NCI-H524 (cell line): ENCODE data around the gene ROGDI.
A peak's percentile ranks its signal among the peaks of the same experiment; 100 is the strongest.
"Not testable (repeated sequence)": the region's sequence is repeated elsewhere in the genome, so short reads cannot be mapped to it uniquely, and the experiment has no call there.

ENCODE experiments used
- DNase-seq, 2 experiments: peaks; one replicate each; lab custom pipeline; 2025; lab: John Stamatoyannopoulos, UW

Gene ROGDI

DNA sequence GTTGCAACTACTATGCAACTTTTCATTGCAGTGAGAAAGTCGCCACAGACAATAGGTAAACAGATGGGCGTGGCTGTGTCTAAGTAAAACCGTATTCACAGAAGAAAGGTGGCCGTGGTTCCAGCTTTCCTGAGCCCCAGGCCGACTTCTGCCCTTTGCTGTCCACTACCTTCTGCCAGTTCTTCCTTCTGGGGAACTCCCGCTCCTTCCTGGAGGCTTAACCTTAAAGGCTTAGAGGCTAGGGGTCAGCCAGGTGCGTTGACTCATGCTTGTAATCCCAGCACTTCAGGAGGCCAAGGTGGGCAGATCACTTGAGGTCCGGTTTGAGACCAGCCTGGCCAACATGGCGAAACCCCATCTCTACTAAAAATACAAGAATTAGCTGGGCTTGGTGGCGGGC, 12.2 kb downstream of the ROGDI start:
- no peak for DNase-seq

DNA sequence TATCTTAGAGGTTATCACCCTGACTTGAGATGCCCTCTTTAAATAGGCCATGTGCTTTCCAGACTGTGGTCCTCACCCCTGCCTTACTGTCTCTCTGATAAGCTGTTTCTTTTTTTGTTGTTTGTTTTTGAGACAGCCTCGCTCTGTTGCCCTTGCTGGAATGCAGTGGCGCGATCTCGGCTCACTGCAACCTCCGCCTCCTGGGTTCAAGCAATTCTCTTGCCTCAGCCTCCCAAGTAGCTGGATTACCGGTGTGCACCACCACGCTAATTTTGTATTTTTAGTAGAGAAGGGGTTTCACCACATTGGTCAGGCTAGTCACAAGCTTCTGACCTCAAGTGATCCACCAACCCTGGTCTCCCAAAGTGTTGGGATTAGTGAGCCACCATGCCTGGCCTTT, 13.5 kb downstream of the ROGDI start:
- no peak for DNase-seq

DNA sequence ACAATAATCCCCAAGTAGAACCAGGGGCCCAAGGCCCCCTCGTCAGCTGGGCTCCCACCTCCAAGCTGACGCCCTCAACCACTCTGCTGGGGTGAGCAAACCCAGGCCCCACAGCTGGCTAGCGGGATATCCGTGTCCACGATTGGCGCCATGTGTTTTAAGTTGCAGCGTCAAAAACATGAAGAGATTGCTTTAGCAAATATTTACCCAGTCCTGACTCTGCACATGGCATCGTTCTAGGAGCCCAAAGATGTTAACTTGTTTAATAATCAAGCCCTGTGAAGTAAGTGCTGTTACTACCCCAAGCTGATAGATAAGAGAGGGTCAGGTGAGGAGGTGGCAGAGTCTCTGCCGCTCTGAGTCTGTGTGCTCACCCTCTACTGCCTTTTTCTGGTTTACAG, 13.9 kb downstream of the ROGDI start:
- no peak for DNase-seq

DNA sequence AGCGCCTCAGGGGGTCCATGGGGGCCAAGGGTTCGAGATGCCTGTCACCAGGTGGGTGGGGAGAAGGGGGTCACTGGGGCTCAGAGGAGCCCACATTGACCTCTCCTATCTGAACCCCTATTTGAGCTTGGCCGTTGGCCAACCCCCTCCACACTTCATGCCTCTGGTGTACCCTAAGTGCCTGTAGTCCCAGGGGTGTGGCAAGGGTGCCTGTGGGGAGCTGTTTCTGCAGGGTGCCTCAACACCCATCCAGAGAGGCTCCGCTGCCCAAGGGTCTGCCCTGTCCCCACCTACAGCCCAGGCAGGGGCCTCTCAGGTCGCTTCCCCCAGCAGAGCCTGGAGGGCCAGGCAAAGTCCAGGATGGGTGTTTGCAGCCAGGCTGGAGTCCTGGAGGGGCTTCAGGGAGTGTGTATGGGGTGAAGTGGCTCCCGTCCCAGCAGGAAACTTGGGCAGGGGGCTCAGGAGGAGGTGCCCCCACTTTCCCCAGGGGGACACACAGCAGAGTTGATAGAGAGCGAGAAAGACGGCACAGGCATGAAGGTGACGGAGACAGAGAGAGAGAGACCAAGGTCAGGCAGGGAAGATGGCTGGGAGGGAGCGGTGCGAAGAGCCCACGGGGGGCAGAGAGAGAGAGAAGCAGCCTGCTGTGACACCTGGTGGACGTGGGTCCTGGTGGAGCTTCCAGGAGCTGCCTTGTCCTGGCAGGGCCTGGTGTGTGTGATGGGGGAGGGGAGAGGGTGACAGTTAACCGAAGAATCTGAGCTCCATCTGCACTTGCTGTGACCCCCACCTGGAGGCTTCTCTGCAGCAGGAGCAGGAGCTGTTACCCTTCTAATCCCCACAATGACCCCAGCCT, 14.6 kb downstream of the ROGDI start, which contains the start of gene SEPTIN12:
Gene SEPTIN12, minus strand, starts transcription at position 719 of the 856 bp plus-strand sequence. Its CDS starts 700 bp downstream, at position 19.
- DNase-seq = peak; percentile 98 to 99

DNA sequence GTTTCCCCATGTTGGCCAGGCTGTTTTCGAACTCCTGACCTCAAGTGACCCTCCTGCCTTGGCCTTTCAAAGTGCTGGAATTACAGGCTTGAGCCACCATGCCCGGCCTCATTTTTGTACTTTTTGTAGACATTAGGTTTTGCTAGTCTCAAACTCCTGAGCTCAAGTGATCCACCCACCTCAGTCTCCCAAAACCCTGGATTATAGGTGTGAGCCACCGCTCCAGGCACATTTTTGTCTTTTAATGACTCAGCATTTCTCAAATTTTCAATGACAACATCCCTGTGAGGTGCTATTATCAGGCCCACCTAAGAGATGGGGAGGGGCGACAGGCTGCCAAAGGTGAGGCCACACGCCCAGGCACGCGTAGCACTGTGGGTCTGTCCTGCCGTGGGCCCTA, 15.4 kb downstream of the ROGDI start:
- DNase-seq = no peak

DNA sequence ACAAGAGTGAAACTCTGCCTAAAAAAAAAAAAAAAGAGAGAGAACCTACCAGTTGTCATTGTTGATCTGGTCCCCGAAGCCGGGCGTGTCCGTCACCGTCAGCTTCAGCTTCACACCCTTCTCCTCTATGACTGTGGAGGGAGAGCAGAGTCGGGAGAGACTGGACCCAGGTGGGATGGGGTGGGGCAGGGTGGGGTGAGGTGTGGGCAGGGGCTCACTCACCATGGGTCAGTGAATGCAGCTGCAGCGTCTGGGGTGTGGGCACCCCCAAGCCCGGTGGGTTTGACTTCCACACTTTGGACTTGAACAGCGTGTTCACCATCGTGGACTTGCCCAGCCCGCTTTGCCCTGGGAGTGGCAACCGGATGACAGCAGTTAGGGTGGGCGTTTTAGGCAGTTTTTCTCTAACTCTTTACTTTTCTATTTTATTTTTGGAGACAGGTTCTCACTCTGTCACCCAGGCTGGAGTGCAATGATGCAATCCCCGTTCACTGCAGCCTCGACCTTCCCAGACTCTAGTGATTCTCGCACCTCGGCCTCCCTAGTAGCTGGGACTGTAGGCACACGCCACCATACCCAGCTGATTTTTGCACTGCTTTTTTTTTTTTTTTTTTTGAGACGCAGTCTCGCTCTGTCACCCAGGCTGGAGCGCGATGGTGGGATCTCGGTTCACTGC, 16.5 kb downstream of the ROGDI start:
- DNase-seq = no peak

DNA sequence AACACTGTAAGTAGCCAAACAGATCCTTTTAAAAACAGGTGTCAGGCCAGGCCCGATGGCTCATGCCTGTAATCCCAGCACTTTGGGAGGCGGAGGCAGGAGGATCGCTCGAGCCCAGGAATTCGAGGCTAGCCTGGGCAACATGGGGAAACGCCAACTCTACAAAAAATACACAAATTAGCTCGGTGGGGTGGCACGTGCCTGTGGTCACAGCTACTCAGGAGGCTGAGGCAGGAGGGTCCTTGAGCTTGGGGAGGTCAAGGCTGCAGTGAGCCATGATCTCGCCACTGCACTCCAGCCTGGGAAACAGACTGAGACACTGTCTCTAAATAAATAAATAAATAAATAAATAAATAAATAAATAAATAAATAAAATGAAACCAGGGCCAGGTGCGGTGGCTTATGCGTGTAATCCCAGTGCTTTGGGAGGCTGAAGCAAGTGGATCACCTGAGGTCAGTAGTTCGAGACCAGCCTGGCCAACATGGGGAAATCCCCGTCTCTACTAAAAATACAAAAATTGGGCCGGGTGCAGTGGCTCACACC, 17.9 kb downstream of the ROGDI start:
- not testable (repeated sequence) for DNase-seq

DNA sequence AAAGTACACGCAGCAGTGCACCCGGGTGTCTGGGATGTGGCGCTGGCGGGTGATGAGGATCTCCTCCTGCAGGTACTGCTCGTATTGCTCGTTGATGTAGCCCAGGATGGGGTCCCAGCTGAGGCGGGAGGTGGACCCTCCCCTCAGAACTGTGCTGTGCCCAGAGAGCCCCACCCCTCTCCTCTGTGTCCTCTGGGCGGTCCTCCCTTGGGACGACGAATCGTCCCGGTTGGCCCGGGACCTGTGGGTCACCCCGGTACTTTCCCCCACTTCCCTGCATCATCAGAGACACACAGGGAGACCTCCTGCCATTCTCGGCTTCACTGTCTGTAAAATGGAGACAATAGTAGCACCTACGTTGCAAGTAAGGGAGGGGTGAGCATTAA, 18.5 kb downstream of the ROGDI start:
- DNase-seq = no peak

DNA sequence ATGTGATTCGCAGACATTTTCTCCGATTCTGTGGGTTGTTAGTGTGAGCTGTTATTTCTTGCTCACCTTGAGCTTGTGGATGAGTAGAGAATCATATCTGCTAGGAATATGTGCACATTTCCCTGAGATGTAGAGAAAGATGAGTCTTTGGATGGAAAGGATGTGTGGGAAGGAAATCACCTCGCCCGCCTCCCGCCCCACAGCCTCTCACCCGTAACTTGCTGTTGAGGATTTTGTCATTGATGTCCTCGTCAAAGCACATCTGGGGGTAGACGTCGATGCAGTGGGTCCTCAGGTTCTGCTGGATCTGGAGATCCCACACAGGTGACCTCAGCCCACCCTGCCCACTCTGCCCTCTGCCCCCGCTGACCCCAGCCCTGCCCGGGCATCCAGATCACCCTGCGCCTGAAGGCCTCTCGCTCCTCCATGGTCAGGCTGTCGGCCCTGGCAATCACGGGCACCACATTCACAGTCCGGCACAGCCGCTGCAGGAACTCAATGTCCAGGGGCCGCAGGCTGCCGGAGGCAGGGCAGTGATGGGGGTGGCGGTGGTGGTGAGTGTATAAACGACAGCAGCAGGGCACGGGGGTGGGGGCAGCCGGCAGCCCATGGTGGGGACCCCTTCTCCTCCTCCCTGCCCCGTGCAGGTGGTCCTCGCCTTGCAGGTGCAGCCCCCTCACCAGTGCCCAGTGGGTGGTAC, 19.0 kb downstream of the ROGDI start:
- no peak for DNase-seq

DNA sequence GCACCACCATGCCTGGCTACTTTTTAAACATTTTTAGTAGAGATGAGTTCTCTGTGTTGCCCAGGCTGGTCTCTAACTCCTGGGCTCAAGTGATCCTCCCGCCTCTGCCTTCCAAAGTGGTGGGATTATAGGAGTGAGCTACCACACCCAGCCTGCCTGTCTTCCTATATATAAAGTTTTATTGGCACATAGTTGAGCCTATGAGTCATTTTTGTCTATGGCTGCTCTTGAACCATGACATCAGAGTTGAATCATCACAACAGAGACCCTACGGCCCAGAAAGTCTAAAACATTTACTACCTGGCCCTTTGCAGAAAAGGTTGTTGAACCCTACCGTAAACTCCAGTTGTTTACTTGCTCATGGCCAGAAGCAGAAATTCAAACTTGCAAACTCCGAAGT, 22.2 kb downstream of the ROGDI start:
- DNase-seq = no peak

DNA sequence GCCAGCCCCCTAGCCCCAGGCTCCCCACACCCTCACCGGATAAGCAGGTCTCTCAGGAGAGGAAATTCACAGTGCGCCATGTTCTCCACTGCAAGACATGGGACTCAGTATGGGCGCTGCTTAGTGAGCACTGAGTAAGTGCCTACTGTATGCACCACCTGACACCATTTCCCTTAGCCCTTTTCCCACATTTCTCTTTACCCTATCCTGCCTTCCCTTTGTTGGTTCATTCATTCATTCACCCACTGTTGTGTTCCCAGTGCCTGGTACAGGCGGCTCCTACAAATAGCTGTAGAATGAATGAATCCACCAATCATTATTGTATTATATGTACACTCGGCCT, 24.4 kb downstream of the ROGDI start:
- no peak for DNase-seq

DNA sequence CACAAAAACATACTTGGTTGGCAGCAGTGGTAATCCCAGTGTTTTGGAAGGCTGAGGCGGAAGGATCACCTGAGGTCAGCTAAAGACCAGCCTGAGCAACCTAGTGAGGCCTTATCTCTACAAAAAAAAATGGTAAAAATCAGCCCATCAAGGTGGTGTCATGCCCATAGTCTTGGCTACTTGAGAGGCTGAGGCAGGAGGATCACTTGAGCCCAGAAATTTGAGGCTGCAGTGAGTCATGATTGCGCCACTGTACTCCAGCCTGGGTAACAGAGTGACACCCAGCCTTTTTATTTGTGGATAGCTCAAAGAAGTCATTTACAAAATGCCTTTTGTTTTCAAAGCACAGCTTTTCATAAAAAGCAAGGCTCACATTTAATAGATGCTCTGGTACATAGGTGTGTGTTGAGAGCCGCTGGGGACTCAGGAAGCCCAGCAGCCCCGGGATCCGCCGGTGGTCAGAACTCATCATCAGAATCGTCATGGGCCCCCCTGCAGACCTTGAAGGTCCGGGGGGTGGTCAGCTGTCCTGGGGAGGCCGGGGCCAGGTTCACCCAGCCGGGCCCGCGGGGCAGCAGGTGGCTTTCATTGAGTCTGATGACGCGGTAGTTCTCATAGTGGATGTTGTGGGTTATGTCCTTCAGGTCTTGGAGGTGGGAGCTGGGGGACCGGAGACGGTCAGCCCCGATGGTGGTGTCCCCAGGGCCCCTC, 24.9 kb downstream of the ROGDI start:
- no peak for DNase-seq

DNA sequence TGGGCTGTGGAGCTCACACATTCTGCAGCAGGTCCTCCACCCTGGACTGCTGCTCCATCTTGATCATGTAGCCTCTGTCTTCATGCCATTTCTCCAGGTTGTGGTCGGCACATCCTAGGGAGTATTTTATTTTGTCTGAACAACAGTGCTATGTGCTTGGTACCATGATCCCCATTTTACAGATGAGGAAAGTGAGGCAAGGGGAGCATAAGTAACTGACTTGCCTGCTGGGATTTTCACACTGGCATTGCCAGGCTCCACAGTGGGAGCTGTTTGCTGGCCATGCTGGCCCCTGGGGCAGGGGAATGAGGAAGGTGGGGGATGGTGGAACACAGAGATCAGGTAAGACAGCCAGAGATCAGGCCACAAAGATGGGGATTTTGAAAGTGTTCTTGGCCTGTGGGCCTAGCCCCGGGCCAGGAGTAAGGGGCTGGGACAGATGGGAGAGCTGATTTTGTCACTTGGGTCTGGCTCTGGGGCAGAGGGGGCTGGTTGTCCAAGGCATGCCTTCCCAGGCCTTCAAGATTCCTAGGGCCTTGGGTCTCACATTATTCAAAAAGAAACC, 26.2 kb downstream of the ROGDI start:
- no peak for DNase-seq

DNA sequence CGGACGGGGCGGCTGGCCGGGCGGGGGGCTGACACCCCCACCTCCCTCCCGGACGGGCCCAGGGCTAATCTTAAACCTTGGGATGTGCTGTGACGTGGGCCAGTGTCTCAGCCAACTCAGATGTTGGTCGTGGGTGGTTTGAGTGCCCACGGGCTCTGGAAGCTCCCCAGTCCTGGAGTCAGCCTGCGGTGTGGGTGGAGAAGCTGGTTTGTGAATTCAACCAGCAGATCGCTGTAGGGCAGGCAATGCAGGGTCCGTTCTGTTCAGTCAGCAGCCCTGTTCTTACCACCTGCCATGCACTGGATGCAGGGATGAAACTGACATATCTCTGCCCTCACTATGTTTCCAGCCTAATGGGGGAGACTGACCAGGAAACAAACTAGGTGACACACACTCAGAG, 27.4 kb downstream of the ROGDI start:
- no peak for DNase-seq

DNA sequence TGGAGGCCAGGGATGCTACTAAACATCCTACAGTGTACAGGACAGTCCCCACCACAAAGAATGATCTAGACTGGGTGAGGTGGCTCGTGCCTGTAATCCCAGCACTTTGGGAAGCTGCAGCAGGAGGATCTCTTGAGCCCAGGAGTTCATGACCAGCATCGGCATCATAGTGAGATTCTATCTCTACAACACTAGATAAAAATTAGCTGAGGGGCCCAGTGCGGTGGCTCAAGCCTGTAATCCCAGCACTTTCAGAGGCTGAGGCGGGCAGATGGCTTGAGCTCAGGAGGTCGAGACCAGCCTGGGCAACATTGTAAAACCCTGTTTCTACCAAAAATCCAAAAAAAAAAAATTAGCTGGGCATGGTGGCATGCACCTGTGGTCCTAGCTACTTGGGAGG, 30.1 kb downstream of the ROGDI start:
- DNase-seq = no peak

DNA sequence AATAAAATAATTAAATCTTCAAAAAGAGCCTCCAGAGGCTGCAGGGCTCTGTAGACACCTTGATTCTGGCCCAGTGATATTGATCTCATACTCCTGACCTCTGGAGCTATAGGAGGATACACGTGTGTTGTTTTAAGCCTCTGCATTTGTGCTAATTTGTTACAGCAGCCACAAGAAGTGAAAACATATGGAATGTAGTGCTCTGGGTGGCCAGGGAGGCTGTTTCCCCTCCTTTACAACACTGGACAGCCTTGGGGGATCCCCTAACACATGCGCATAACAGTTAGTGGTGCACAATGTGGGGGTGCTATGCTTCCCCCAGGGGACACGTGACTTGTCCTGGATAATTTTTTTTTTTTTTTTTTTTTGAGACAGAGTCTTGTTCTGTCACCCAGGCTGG, 30.8 kb downstream of the ROGDI start:
- no peak for DNase-seq

DNA sequence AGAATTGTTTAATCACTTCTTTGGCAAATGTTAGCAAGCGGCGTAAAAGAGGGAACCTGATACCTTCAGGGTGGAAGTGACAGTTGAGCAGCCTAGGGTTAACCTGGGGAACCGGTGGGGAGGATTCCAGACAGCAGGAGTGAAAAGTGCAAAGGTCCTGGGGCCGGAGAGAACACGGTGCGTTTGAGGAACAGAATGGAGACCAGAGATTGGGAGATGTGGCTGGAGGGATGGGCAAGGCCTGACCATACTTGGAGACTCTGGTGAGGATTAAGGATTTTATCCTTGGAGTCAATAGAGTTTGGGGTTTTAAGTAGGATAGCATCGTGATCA, 33.2 kb downstream of the ROGDI start:
- no peak for DNase-seq

DNA sequence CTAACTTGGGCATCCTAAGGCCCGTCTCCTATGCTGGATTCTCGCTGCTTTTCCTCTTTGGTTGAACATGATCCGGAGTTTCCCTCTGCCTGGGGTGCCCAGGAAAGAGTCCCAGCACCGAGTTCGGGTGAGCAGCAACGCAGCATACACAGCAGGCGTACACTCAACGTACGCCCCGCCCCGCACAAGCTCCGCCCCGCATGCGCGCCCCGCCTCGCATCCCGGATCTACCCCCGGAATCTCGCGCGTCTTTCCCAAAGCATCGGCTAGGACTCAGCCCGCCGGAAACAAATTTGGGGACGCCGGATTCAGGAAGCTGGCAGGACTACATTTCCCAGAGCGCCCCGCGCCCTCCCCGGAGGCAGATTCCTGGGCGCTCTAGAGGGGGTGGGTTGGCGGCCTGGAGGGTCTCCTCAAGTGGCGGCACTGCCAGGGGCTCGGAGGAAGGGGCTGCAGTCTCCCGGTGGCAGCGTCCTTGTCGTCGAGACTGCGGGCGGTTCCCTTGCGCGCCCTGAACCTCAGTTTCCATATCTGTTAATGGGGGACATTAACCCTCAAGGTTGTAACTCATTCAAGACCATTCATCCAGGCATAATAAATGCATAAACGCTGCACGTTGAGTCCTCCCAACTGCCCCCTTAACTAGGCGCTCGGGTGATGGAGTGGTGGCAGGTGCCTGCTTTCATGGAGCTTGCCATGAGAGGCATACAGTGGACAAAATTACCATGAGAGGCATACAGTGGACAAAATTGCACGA, 33.7 kb downstream of the ROGDI start:
- peak; percentile 97 for DNase-seq

DNA sequence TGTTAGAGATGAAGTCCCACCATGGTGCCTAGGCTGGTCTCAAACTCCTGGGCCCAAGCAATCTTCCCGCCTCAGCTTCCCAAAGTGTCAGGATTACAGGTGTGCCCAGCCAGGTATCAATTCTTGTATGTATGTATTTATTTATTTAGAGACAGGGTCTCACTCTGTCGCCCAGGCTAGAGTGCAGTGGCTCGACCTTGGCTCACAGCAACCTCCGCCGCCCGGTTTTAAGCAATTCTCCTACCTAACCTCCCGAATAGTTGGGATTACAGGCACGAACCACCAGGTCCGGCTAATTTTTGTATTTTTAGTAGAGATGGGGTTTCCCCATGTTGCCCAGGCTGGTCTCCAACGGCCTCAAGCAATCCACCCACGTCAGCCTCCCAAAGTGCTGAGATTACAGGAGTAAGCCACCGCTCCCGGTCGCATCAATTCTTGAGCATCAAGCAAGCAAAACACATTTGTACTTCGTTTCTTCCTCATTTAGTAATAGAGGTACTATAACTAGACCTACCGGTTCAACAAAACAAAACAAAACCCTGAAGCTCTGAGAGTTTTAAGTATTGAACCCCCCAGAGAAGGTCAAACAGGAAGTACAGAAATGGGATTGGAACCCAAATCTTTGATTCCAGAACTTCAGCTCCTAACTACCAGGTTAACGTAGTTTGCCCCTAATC, 34.4 kb downstream of the ROGDI start:
- DNase-seq = no peak

DNA sequence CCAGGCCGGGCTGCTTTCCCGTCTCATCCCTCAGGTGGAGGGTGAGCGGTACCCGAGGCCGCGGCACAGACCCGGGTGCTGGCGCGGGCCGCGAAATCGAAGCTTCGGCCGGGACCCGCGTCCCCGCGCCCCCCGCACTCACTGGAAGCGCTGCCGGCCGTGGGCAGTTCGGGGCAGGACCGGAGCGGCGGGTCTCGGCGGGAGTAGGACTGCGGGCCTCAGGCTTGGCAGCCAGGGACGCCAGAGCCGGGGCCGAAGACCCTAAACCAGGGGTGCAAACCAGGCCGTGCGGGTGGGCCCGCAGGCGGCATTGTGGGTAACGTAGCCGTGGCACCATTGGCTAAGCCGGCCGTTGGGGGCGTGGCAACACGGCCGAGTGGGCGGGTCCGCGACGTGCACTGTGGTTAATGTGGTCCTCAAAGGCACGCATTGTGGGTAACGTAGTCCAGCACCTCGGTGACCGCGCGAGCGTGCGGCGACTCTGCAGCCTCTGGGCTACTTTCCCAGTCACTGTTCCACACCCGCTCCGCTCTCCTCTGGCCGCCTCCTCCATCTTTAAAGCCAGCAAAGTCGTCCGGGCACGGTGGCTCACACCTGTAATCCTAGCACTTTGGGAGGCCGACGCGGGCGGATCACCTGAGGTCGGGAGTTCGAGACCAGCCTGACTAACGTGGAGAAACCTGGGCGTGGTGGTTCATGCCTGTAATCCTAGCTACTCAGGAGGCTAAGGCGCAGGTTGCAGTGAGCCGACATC, 35.4 kb downstream of the ROGDI start, which contains the start of gene ZNF500:
Gene ZNF500, minus strand, starts transcription at position 288 of the 754 bp plus-strand sequence. CDS start 1,184 bp downstream, outside the sequence.
- peak; percentile 93 to 97 for DNase-seq
